NCI-H2227 (cell line): ENCODE data around the gene PDIK1L.
A peak's percentile ranks its signal among the peaks of the same experiment; 100 is the strongest.

Source experiments
- DNase-seq: peaks from one replicate; lab custom pipeline; 2025; ENCODE audit not compliant: unreplicated experiment; lab: John Stamatoyannopoulos, UW

The PDIK1L gene

GRCh38 chr1:26111530-26112406, at the start of gene PDIK1L:
Gene PDIK1L (plus strand): TSS chr1:26111824. CDS start chr1:26114309, 2,485 bp downstream.
- DNase-seq = peak; percentile 98

DNA sequence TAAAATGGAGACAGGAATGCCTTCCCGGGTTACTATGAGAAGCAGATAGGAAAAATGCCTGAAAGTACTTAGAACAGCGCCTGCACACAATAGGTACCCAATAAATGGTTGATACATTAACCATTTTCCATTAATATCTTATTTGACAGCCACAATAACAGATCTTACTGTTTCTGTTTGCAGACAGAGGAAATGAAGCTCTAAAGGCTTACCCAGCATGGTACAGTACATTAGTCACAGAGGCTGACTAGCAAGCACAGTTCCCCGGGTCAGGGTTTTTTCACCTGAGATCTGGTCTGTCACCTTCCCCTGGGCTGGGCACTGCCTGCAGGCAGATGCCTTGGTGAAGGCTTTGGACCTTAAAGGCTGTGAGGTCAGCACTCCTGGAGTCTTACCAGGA, 47.1 kb upstream of the PDIK1L start:
- no peak for DNase-seq

- DNase-seq = no peak
Observed at GRCh38 chr1:26066160-26066559, 45.5 kb upstream of the PDIK1L start.

DNA sequence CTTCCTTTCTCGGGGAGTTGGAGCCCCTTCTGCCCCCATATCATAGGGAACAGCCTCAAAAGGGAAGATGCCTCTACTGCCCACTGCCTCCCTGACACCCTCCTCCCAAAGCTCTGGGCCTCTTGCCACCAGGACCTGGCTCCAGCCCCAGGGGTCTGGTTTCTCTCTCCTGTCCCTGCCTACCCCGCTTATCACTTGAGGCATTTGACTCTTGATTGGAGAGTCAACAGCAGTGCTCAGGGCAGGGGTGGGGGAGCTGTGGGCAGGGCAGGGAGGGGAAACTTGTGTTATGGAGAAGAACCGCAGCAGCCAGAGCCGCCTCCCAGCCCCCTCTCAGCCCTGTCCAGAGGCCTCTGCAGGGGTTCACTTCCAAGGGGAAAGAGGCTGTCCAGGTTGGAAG, 44.8 kb upstream of the PDIK1L start:
- no peak for DNase-seq

DNA sequence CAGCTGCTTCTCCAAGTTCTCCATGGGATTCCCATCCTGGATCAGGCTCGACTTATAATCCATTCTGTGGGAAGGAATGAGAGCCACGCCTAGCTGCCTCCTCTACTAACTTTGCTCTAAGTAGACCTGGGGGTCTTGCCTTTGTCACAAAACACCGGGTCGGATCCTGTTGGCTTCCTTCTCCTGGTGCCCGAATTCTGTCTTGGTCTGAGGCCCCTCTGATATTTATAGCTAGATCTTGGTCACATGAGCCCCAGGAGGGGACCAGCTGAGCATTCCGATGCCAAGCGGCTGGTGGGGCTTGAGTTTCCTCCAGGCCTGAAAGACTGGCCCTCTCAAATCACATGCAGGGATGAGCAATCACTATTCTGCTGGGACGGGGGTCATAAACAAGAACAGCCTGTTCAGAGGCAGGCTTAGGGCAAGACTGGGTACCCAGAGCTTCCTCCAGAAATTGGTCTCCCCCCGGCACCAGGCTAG, 44.2 kb upstream of the PDIK1L start, which contains the start of gene TRIM63:
Gene TRIM63 (minus strand): TSS at position 199 of the 480 bp plus-strand sequence. CDS start 136 bp downstream, at position 63.
- DNase-seq = no peak

DNA sequence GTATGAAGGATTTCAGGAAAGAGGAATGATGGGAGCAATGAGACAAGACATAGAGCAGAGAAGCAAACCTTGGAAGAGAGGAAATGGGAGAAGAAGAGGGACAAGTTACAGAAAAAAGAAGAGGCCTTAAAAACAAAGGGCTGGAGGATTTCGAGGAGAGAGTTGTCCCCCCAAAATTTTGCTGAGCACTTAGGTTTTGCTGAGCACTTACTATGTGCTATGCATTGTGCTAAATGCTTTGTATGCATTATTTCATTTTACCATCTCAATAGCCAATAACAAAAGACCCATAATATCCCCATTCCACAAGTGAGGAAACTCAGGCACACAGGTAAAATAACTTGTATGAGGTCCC, 41.7 kb upstream of the PDIK1L start:
- no peak for DNase-seq

- DNase-seq = no peak
Observed at GRCh38 chr1:26070296-26070962, 41.2 kb upstream of the PDIK1L start.

DNA sequence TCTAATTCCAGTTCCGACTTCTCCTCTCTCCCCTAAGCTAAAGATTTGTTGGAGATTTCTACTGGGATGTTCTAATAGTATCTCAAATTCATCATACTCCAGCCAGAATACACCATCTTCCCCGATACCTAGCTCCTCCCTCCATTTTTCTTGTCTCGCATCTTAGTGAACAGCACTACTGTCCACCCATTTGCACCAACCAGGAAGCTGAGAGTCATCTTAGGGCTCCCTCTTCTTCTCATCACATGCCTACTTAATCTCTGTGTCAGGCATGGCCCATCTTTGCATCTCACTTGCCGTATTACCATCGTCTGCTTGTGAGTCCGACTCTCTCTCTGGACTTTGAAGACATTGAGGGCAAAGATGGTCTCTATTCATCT, 40.7 kb upstream of the PDIK1L start:
- no peak for DNase-seq

DNA sequence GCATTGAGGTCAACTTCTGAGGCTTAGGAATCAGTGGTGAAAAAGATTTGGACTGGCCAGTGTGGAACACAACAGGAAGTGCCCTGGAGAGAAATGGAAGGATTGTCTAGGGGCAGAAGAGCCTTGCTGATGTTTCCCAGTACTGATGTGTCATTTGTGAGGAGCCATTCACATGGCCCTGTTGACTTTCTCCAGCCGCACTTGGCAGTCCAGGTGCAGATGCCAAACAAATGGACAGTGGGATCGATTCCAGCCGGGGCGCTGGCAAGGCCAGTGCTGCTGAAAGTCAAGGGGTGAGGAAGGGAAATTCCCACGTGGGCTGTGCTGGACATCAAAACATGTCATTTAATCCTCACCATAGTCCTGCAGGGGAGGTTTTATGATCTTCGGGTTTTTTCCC, 39.3 kb upstream of the PDIK1L start:
- no peak for DNase-seq

- no peak for DNase-seq
Observed at GRCh38 chr1:26075421-26076144, 36.0 kb upstream of the PDIK1L start.

- DNase-seq = no peak
Observed at GRCh38 chr1:26077524-26077923, 34.1 kb upstream of the PDIK1L start.

DNA sequence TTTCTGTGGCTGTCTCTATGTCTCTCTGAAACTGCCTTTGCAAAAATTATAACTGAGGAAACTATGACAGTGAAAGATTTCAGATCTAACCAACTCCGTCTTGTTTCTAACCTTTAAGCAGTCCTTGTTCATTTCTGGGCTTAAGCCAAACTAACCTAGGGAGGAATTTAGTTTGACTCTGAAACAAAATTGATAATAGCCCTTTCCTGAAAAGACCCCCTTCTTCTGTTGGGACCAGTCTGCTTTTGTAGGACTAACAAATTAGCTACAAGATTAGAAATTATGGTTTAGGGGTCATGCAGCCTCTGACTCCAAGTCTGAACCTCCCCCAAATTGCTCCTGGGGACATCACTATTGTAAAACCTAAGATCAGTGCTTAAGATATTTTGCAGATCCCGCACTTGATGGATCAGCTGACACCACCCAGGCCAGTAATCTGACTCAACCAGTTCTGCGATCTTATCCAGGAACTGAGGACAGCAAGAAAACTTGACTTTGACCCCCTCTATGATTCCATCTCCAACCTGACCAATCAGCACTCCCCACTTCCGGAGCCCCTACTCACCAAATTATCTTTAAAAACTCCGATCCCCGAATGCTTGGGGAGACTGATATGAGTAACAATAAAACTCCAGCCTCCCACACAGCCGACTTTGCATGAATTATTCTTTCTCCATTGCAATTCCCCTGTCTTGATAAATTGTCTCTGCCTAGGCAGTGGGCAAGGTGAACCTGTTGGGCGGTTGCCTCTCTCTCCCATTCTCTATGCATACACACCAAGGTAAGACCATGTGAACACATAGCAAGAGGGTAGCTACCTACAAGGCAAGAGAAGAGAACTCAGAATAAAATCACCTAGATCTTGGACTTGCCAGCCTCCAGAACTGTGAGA, 33.1 kb upstream of the PDIK1L start:
- DNase-seq = no peak

DNA sequence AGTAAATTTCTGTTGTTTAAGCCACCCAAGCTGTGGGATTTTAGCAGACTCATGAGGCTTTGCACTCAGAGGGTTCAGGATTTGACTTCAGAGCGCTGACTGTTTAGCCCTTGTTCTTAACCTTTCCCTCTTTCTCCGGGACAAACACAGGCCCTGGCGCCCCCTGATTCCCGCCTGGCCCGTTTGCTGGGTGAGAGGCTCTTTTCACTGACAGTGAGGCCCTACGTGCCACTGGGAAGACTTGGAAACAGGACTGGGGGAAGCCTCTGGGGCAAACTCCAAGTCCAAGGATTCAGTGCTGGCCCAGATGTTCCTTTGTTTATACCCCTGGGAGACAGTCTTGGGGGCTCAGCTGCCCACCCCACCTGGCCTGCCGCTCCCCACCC, 32.5 kb upstream of the PDIK1L start:
- DNase-seq = no peak

GRCh38 chr1:26079960-26080814, 31.4 kb upstream of the PDIK1L start:
- no peak for DNase-seq

DNA sequence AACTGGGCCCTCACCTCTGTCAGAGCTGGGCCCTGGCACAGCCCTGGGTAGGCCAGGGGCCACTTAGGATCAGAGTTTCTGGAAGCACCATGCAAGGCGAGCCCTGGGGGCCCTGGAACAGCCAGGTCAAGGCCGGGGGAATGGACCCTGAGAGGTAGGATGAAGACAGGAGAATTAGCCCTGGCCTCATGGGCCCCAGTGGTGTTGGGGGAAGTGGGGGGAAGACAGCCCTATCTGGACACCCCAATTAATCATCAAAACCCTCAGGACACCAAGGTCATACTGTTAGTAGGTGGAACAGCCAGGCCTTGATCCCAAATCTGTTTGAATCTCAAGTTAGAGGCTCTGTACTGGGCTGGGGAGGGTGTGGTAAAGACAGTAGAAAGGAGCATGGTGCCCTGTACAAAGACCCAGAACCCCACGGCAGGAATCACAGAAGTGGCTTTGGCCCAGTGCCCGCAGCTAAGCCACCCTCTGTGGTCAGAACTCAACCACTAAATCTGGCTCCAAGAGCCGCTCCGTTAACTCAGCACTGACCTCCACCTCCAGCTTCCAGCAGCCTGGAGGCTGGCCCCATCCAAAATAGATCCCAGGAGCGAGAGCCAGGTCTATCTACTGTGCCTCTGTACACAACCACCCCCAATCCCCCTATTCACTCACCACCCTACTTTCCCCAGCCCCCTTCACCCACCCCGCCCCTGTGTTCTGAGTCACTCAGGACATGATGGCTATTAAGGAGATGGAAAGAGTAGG, 30.2 kb upstream of the PDIK1L start:
- DNase-seq = no peak

DNA sequence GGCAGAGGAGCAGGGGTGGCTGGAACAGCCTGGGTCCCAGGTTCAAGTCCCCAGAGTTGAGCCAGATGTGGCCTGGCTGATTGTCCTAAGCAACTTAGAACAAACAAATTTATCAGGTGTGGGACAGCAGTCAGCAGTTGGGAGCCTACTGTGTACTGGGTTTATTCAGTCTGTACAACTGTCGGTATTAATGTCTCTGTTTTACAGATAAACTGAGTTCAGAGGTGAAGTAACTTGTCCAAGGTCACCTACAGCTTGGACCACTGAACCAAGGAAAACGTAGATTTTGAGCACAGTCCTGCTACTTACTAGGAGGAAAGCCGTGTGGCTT, 29.6 kb upstream of the PDIK1L start:
- DNase-seq = no peak

DNA sequence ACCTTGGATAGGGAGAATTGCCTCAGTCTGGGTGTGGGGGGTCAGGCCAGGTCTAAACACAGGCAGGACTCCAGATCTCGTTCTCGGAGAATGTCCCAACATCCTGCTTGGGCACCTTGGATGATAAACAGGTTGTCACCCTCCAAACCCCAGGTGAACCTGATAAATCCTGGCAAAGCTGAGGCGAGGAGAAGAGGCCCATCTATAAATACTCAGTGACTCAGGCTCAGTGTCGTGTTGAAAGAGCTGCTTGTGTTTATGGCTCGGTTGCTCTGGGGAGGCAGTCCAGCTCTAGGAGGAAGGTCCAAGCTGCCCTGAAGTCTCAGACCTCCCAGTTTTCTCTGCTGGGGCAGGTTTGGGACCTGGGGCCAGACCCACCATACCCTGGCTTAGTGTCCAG, 28.4 kb upstream of the PDIK1L start:
- DNase-seq = no peak

- DNase-seq = no peak
Observed at GRCh38 chr1:26084091-26084561, 27.5 kb upstream of the PDIK1L start.

- no peak for DNase-seq
Observed at GRCh38 chr1:26084844-26085243, 26.8 kb upstream of the PDIK1L start.
